DOHH2 (cell line): Measurements from ENCODE around the gene GSTA5.
"Not testable (repeated sequence)": the region's sequence is repeated elsewhere in the genome, so short reads cannot be mapped to it uniquely, and the experiment has no call there.

Source experiments
- H3F3A ChIP-seq: fragments of 200-600 bp; sonication (generic), shearing (Covaris generic); 2 replicates; pipeline ENCODE4 v1.6.0; 2016; ENCODE audit warnings: antibody characterized with exemption, mild to moderate bottlenecking; ENCODE audit not compliant: control insufficient read depth, insufficient read depth
- H3K27ac ChIP-seq: fragments of 200-600 bp; sonication (generic); 2 replicates; pipeline ENCODE4 v1.5.1; 2014; ENCODE audit warnings: low read depth, mild to moderate bottlenecking, low read length, moderate library complexity
- H3K27me3 ChIP-seq: fragments of 200-600 bp; sonication (generic); 2 replicates; pipeline ENCODE4 v1.6.1; 2014; ENCODE audit warnings: mild to moderate bottlenecking, low read length, mixed read lengths; ENCODE audit not compliant: control insufficient read depth
- H3K36me3 ChIP-seq: fragments of 200-600 bp; sonication (generic); 2 replicates; pipeline ENCODE4 v1.6.1; 2014; ENCODE audit warnings: mild to moderate bottlenecking, low read length, moderate library complexity, mixed read lengths; ENCODE audit not compliant: control insufficient read depth
- H3K4me1 ChIP-seq: fragments of 200-600 bp; sonication (generic); 2 replicates; pipeline ENCODE4 v1.6.1; 2014; ENCODE audit warnings: mild to moderate bottlenecking, low read length, mixed read lengths; ENCODE audit not compliant: control insufficient read depth
- H3K4me2 ChIP-seq: fragments of 200-600 bp; sonication (generic); 2 replicates; pipeline ENCODE4 v1.6.0; 2014; ENCODE audit warnings: mild to moderate bottlenecking, low read length, moderate library complexity
- H3K4me3 ChIP-seq: fragments of 200-600 bp; sonication (generic); 2 replicates; pipeline ENCODE4 v1.5.1; 2014; ENCODE audit warnings: mild to moderate bottlenecking, low read length, mixed read lengths
- H3K79me2 ChIP-seq: fragments of 200-600 bp; sonication (generic); 2 replicates; pipeline ENCODE4 v1.6.1; 2014; ENCODE audit warnings: mild to moderate bottlenecking, low read length, mixed read lengths; ENCODE audit not compliant: control insufficient read depth
- H3K9me2 ChIP-seq: fragments of 200-600 bp; sonication (generic); replicated peaks from 2 replicates; pipeline ENCODE4 v1.6.1; 2014; ENCODE audit warnings: mild to moderate bottlenecking, low read length, mixed read lengths; ENCODE audit not compliant: control insufficient read depth
- H3K9me3 ChIP-seq: fragments of 200-600 bp; sonication (generic); 2 replicates; pipeline ENCODE4 v1.6.1; 2014; ENCODE audit warnings: antibody characterized with exemption, low read length, mixed read lengths; ENCODE audit not compliant: control insufficient read depth, insufficient read depth
- H4K20me1 ChIP-seq: fragments of 200-600 bp; sonication (generic); 2 replicates; pipeline ENCODE4 v1.6.0; 2014; ENCODE audit warnings: low read depth, mild to moderate bottlenecking, antibody characterized with exemption, low read length, moderate library complexity; ENCODE audit not compliant: control insufficient read depth, insufficient read depth
- EZH2phosphoT487 ChIP-seq: fragments of 200-600 bp; sonication (generic); IDR thresholded peaks from 2 replicates; pipeline ENCODE4 v1.6.1; 2017; ENCODE audit warnings: borderline replicate concordance, mild to moderate bottlenecking, antibody characterized with exemption, low read length, moderate library complexity, mixed read lengths
- TF ChIP-seq, protein P1 (sequence below): fragments of 200-600 bp; sonication (generic); IDR thresholded peaks from one replicate; pipeline ENCODE4 v1.5.1; 2014; ENCODE audit warnings: antibody characterized with exemption, mild to moderate bottlenecking, low read depth, low read length; ENCODE audit not compliant: poor library complexity, severe bottlenecking

GSTA5 gene

DNA sequence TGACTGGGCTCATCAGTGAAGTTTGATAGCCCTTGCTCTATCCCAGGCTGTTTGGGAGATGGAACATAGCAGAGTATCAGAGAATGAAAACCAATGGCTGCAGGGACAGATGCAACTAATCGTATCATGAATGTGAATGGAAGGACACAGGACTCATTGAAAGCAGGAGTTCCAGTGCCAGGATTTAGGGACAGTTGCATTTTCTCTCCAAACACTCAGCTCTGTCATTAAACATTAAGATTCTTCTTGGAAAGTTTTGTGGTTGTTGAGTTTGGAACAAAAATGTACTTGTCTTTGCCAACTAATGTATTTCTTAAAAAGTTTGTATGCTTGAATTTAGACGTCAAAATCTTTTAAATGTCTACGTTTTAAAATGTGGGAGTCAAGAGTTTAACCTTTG lies 31.0 kb upstream of the GSTA5 start:
- no peak overlapping the region for H3K27ac ChIP-seq
- no peak for TF ChIP-seq EZH2phosphoT487
- TF ChIP-seq, protein P1, sequence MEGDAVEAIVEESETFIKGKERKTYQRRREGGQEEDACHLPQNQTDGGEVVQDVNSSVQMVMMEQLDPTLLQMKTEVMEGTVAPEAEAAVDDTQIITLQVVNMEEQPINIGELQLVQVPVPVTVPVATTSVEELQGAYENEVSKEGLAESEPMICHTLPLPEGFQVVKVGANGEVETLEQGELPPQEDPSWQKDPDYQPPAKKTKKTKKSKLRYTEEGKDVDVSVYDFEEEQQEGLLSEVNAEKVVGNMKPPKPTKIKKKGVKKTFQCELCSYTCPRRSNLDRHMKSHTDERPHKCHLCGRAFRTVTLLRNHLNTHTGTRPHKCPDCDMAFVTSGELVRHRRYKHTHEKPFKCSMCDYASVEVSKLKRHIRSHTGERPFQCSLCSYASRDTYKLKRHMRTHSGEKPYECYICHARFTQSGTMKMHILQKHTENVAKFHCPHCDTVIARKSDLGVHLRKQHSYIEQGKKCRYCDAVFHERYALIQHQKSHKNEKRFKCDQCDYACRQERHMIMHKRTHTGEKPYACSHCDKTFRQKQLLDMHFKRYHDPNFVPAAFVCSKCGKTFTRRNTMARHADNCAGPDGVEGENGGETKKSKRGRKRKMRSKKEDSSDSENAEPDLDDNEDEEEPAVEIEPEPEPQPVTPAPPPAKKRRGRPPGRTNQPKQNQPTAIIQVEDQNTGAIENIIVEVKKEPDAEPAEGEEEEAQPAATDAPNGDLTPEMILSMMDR, result no peak

DNA sequence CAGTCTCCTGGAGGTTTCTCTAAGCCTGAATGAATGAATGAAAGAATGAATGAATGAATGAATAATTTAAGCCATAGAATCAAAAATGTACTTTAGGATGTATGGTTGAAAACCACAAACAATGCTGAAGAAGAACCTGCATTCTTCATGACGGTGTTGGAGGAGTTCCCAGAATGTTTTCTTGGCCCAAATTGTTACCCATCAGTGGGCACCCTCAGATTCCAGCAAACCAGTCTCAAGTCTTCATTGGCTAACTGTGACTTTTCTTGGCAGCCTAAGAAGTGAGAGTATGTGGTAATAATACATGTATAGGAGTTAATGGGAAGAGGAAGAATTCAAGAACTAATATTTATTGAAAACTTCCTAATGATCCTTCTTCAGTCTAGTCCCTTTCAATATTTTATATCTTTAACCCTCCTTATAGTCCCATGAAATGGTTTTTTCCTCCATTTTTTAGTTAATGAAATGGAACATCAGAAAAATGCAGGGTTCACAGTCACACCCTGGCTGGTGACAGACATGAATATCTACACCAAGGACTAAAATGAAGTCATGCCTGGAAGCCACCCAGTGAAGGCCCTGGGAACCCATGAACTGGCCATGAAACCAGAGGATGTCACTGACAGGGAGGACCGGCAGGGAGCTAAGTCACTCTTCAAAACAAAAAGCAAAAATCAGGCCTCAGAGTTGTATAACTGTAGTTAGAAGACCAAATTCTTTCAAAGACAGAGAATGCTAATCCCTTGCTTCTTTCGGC lies 29.9 kb upstream of the GSTA5 start:
- not testable (repeated sequence) for H3F3A ChIP-seq, H3K36me3 ChIP-seq, H3K27me3 ChIP-seq, H3K9me3 ChIP-seq, H3K9me2 ChIP-seq, H4K20me1 ChIP-seq, H3K4me1 ChIP-seq, H3K4me2 ChIP-seq, H3K79me2 ChIP-seq, H3K27ac ChIP-seq, H3K4me3 ChIP-seq

More for the DNA sequence above, 31.0 kb upstream of the GSTA5 start:
- no peak overlapping the region for H3K4me3 ChIP-seq
- H3K9me2 ChIP-seq, result no peaks in the 10 kb centered on the region
- 0 out of 2 replicates have a peak, but pooled peaks cover 7% of the 10 kb centered on the region for H3K27me3 ChIP-seq
- no peaks in the 10 kb centered on the region for H3K79me2 ChIP-seq
- no peaks in the 10 kb centered on the region for H3K4me1 ChIP-seq
- H3K36me3 ChIP-seq, result no peaks in the 10 kb centered on the region
- no peak overlapping the region for H3K4me2 ChIP-seq
- no peaks in the 10 kb centered on the region for H3F3A ChIP-seq
- H3K9me3 ChIP-seq, result no peaks in the 10 kb centered on the region
- H4K20me1 ChIP-seq, result no peaks in the 10 kb centered on the region

DNA sequence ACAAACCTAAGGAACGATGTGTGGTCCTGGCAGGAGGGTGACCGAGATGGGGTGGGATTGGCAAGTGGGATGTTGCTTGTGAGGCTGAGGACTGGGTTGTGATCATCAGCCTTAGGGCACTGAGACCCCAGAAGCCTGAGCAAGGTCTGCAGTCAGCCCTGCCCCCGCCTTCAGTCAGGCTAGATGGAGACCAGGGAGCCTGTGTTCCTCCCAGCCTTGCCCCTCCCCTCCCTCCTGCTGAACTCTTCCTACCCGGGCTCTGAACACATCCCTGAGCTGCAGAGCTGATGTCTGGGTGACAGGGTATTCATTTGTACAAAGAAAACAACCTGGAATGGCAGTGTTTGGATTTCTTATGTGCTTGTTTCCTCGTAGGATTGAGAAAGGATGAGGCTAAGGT lies 28.3 kb upstream of the GSTA5 start:
- H3K27ac ChIP-seq, H3K4me1 ChIP-seq, H3K79me2 ChIP-seq, H3K9me3 ChIP-seq, H4K20me1 ChIP-seq, H3F3A ChIP-seq, H3K4me3 ChIP-seq, H3K9me2 ChIP-seq, H3K36me3 ChIP-seq, H3K4me2 ChIP-seq, H3K27me3 ChIP-seq: not testable (repeated sequence)

DNA sequence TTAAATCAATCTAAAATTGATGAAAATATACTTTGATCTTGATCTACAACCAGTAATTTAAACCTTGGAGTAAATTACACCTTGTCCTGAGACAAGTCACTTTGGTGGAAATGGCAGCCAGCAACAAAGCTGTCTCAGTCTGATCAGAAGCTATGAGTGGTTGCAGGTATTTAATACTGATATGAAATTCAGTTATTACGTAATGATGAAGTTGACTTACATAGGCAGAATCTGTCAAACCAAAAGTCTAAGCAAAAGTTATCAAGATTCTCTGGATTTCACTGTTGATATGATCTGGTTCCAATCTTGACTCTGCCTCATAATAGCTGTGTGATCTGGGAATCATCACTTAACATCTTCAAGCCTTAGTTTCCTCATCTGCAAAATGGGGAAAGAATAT lies 27.6 kb upstream of the GSTA5 start:
- Histone ChIP-seq H3K9me2 (no peaks in the 10 kb centered on the region), H3K27ac (no peak overlapping the region), H3K79me2 (no peaks in the 10 kb centered on the region), H3K4me1 (no peaks in the 10 kb centered on the region), H3K9me3 (no peaks in the 10 kb centered on the region), H3K27me3 (0 out of 2 replicates have a peak, but pooled peaks cover 2% of the 10 kb centered on the region), H3F3A (no peaks in the 10 kb centered on the region), H4K20me1 (no peaks in the 10 kb centered on the region), H3K4me2 (no peak overlapping the region), H3K36me3 (no peaks in the 10 kb centered on the region), H3K4me3 (no peak overlapping the region)
- TF ChIP-seq, protein P1, result no peak
- no peak for TF ChIP-seq EZH2phosphoT487

DNA sequence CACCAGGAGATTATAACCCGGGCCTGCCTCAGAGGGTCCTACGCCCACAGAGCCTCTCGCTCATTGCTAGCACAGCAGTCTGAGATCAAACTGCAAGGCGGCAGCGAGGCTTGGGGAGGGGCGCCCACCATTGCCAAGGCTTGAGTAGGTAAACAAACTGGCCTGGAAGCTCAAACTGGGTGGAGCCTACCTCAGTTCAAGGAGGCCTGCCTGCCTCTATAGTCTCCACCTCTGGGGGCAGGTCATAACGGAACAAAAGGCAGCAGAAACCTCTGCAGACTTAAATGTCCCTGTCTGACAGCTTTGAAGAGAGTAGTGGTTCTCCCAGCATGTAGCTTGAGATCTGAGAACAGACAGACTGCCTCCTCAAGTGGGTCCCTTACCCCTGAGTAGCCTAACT lies 20.5 kb upstream of the GSTA5 start:
- not testable (repeated sequence) for H3K9me3 ChIP-seq, H3K4me2 ChIP-seq, H3K27ac ChIP-seq, H3F3A ChIP-seq, H3K27me3 ChIP-seq, H3K4me3 ChIP-seq, H3K9me2 ChIP-seq, H4K20me1 ChIP-seq, H3K79me2 ChIP-seq, H3K36me3 ChIP-seq, H3K4me1 ChIP-seq
